HEK293 (cell line): Measurements from ENCODE around the gene RPRD2.

Experiments used
- CTCF ChIA-PET: fragments of 350-600 bp; formaldehyde crosslinking; extraction: SDS; loops from one replicate; lab custom pipeline; 2021; ENCODE audit warnings: antibody characterized with exemption; lab: Yijun Ruan, JAX
- POLR2A ChIA-PET: fragments of 300-600 bp; formaldehyde crosslinking; extraction: SDS; loops from one replicate; lab custom pipeline; 2020; ENCODE audit warnings: antibody characterized with exemption, inconsistent platforms; lab: Yijun Ruan, JAX
- H3K27ac ChIP-seq: fragments of 200-500 bp; sonication (Bioruptor generic); 2 replicates; pipeline ENCODE4 v1.5.1; 2014; ENCODE audit warnings: low read depth, low read length, control low read depth, inconsistent platforms; ENCODE audit errors: extremely low read depth
- H3K36me3 ChIP-seq, 2 experiments: fragments of 200-500 bp in 1 of 2; sonication (Bioruptor generic) in 1 of 2; 1 replicate in 1 of 2; 2 replicates in 1 of 2; pipeline ENCODE4 v1.5.1; 2014 to 2017; ENCODE audit warnings: inconsistent platforms in 2 of 2, low read length in 2 of 2; ENCODE audit not compliant: control insufficient read depth in 2 of 2, insufficient read depth in 1 of 2
- H3K4me1 ChIP-seq: fragments of 200-500 bp; sonication (Bioruptor generic); 2 replicates; pipeline ENCODE4 v1.5.1; 2014; ENCODE audit warnings: mild to moderate bottlenecking, low read length, inconsistent platforms; ENCODE audit not compliant: control insufficient read depth, insufficient read depth
- H3K4me3 ChIP-seq: 2 replicates; pipeline ENCODE4 v1.5.1; 2011; ENCODE audit warnings: low read depth, mild to moderate bottlenecking, control low read depth, low read length, moderate library complexity
- H3K9me3 ChIP-seq: fragments of 200-500 bp; sonication (Bioruptor generic); 2 replicates; pipeline ENCODE4 v1.5.1; 2014; ENCODE audit warnings: low read depth, low read length, inconsistent platforms; ENCODE audit not compliant: control insufficient read depth, insufficient read depth
- HIC1 ChIP-seq: fragments of 450-650 bp; formaldehyde crosslinking; IDR thresholded peaks from 2 replicates; pipeline ENCODE4 v1.5.1; 2016; ENCODE audit warnings: missing biosample characterization, missing genetic modification characterization
- PATZ1 ChIP-seq: fragments of 450-650 bp; formaldehyde crosslinking; IDR thresholded peaks from 2 replicates; pipeline ENCODE4 v1.5.1; 2016; ENCODE audit warnings: missing biosample characterization, missing genetic modification characterization
- PRDM10 ChIP-seq: fragments of 450-650 bp; formaldehyde crosslinking; IDR thresholded peaks from 2 replicates; pipeline ENCODE4 v1.5.1; 2016; ENCODE audit warnings: missing biosample characterization, missing genetic modification characterization
- PRDM6 ChIP-seq: fragments of 450-650 bp; formaldehyde crosslinking; IDR thresholded peaks from 2 replicates; pipeline ENCODE4 v1.5.1; 2017; ENCODE audit warnings: missing biosample characterization, missing genetic modification characterization
- YY1 ChIP-seq: fragments of 450-650 bp; formaldehyde crosslinking; IDR thresholded peaks from 2 replicates; pipeline ENCODE4 v1.5.1; 2018; ENCODE audit warnings: missing biosample characterization, missing genetic modification characterization
- ZBTB17 ChIP-seq: fragments of 450-650 bp; formaldehyde crosslinking; IDR thresholded peaks from 2 replicates; pipeline ENCODE4 v1.5.1; 2016; ENCODE audit warnings: missing biosample characterization, missing genetic modification characterization
- ZBTB49 ChIP-seq: fragments of 450-650 bp; formaldehyde crosslinking; IDR thresholded peaks from 2 replicates; pipeline ENCODE4 v1.5.1; 2016; ENCODE audit warnings: missing biosample characterization, missing genetic modification characterization, low read depth
- ZBTB7A ChIP-seq: fragments of 450-650 bp; formaldehyde crosslinking; IDR thresholded peaks from 2 replicates; pipeline ENCODE4 v1.5.1; 2016; ENCODE audit warnings: low read depth, missing biosample characterization, missing genetic modification characterization
- ZFP37 ChIP-seq: fragments of 450-650 bp; formaldehyde crosslinking; IDR thresholded peaks from 2 replicates; pipeline ENCODE4 v1.5.1; 2016; ENCODE audit warnings: missing biosample characterization, missing genetic modification characterization
- ZIC2 ChIP-seq: fragments of 450-650 bp; formaldehyde crosslinking; IDR thresholded peaks from 2 replicates; pipeline ENCODE4 v1.5.1; 2016; ENCODE audit warnings: missing biosample characterization, missing genetic modification characterization
- ZNF112 ChIP-seq: fragments of 450-650 bp; formaldehyde crosslinking; IDR thresholded peaks from 2 replicates; pipeline ENCODE4 v1.5.0; 2017; ENCODE audit warnings: missing biosample characterization, missing genetic modification characterization
- ZNF114 ChIP-seq: fragments of 450-650 bp; formaldehyde crosslinking; IDR thresholded peaks from 2 replicates; pipeline ENCODE4 v1.5.0; 2017; ENCODE audit warnings: missing biosample characterization, missing genetic modification characterization
- ZNF366 ChIP-seq: fragments of 450-650 bp; formaldehyde crosslinking; conservative IDR thresholded peaks from 2 replicates; pipeline ENCODE4 v1.5.1; 2016; ENCODE audit warnings: missing biosample characterization, missing genetic modification characterization
- ZNF548 ChIP-seq: fragments of 450-650 bp; formaldehyde crosslinking; IDR thresholded peaks from 2 replicates; pipeline ENCODE4 v1.5.1; 2016; ENCODE audit warnings: missing biosample characterization, missing genetic modification characterization
- ZNF560 ChIP-seq: fragments of 450-650 bp; formaldehyde crosslinking; IDR thresholded peaks from 2 replicates; pipeline ENCODE4 v1.5.1; 2017; ENCODE audit warnings: missing biosample characterization, missing genetic modification characterization, borderline replicate concordance
- ZNF658 ChIP-seq: fragments of 450-650 bp; formaldehyde crosslinking; IDR thresholded peaks from 2 replicates; pipeline ENCODE4; 2016; ENCODE audit warnings: missing biosample characterization, missing genetic modification characterization
- ZSCAN4 ChIP-seq: fragments of 450-650 bp; formaldehyde crosslinking; IDR thresholded peaks from 2 replicates; pipeline ENCODE4 v1.5.1; 2017; ENCODE audit warnings: missing biosample characterization, missing genetic modification characterization

The RPRD2 gene

GRCh38 chr1:150363426-150364230 is at the start of gene RPRD2:
Gene RPRD2, plus strand, starts transcription at chr1:150364147. Its CDS starts 568 bp downstream, at chr1:150364715.
- H3K9me3 ChIP-seq = no peaks in the 10 kb centered on the region
- H3K4me1 ChIP-seq = no peaks in the 10 kb centered on the region
- H3K4me3 ChIP-seq = peak within 1 kb of the TSS; percentile 63
- CTCF ChIA-PET = interaction anchor here (0.7 kb wide), 2 partner anchors 66 to 141 kb away, joined by 3 read pairs; no protein-coding TSS in a partner anchor
- H3K36me3 ChIP-seq = no peaks in the 10 kb centered on the region; a peak in 1 of 3 replicates
- POLR2A ChIA-PET = interaction anchor here (0.6 to 2.5 kb wide), 21 partner anchors 10 to 638 kb away, joined by 3 to 13 read pairs (median 4); partner anchors contain the start of genes FALEC, MCL1 and PRPF3
- peak within 1 kb of the TSS; percentile 84 for H3K27ac ChIP-seq
- TF ChIP-seq ZBTB7A (peak; percentile 97; the same call in 1 of the 2 replicates), ZIC2 (tag by site-specific recombination) (no peak), ZNF366 (tag by site-specific recombination) (peak; percentile 100), ZNF548 (tag by site-specific recombination) (no peak), ZNF114 (tag by site-specific recombination) (no peak), PRDM10 (tag by site-specific recombination) (peak; percentile 26; the same call in 1 of the 2 replicates), ZNF560 (tag by site-specific recombination) (no peak), YY1 (tag by site-specific recombination) (peak; percentile 95), PATZ1 (tag by site-specific recombination) (peak; percentile 98), ZBTB17 (peak; percentile 86), ZSCAN4 (tag by site-specific recombination) (no peak), HIC1 (tag by site-specific recombination) (peak; percentile 41), ZBTB49 (tag by site-specific recombination) (no peak), ZNF658 (tag by site-specific recombination) (no peak), ZNF112 (no peak), ZFP37 (tag by site-specific recombination) (0 out of 2 replicates have a peak, but pooled peaks have one; percentile 62), PRDM6 (tag by site-specific recombination) (peak; percentile 90)
